ENCODE results near the gene PTPRK.
A peak's percentile ranks its signal among the peaks of the same experiment; 100 is the strongest.

PTPRK gene

DNA sequence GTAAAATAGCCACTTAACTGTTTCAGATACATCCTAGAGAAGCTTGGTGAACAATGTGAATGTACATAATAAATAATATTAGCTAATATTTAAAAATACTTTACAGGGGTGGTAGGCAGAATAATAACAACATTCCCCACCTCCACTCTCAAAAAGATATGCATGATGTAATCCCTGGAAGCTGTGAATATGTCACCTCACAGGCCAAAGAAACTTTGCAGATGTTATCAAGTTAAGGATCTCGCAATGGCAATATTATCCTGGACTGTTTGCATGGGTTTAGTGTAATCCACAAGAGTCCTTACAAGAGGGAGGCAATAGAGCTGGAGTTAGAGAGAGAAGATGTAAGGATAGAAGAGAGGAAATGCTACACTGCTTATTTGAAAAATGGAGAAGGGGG is 7.0 kb upstream of the PTPRK start:
- no peak for DNase-seq (ENCODE audit: low read depth in 2 of 2)
- no peak overlapping the region for H3K4me3 ChIP-seq (replicated peaks in 1 of 2; ENCODE audit: low read depth in 2 of 2, low read length in 2 of 2)
- TF ChIP-seq, protein P1, sequence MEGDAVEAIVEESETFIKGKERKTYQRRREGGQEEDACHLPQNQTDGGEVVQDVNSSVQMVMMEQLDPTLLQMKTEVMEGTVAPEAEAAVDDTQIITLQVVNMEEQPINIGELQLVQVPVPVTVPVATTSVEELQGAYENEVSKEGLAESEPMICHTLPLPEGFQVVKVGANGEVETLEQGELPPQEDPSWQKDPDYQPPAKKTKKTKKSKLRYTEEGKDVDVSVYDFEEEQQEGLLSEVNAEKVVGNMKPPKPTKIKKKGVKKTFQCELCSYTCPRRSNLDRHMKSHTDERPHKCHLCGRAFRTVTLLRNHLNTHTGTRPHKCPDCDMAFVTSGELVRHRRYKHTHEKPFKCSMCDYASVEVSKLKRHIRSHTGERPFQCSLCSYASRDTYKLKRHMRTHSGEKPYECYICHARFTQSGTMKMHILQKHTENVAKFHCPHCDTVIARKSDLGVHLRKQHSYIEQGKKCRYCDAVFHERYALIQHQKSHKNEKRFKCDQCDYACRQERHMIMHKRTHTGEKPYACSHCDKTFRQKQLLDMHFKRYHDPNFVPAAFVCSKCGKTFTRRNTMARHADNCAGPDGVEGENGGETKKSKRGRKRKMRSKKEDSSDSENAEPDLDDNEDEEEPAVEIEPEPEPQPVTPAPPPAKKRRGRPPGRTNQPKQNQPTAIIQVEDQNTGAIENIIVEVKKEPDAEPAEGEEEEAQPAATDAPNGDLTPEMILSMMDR (IDR thresholded peaks at IDR 0.05; ENCODE audit: low read depth, low read length), result no peak

DNA sequence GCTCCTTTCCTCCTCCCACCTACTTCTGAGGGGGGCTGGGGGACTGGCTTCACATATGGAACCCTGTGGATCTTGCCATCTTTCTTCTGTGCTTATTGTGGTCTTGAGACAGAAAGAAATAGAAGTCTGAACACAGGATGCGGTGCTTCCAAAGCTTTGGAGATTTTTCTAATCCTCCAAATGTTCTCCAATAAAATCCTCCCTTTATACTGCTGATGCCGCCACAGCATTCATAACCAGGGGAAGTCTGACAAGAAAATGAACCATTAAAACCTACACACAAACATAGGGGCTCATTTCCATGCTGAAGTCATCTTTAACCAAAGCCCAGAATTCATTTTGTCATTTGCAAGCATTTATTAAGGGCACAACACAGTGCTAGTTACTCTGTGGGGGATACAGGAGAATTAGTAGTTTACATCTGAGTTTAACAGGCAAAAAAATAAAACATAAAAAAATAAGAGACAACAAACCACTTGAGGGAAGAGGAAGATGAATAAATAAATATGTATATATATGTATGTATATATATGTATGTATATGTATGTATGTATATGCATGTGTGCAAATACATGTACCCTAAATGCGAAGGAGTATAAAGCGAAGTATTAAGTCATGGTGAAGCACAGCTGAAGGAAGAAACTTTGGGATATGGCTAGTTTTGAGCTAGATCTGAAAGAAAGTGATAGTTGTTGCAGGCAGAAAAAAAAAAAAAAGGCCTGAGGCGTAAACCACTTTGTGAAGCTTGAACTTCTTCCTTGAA is 5.9 kb upstream of the PTPRK start:
- TF ChIP-seq, protein P1 (IDR thresholded peaks at IDR 0.05; ENCODE audit: low read depth, low read length), result no peak
- no peak for DNase-seq (ENCODE audit: low read depth in 2 of 2)
- no peak overlapping the region for H3K4me3 ChIP-seq (replicated peaks in 1 of 2; ENCODE audit: low read depth in 2 of 2, low read length in 2 of 2)

DNA sequence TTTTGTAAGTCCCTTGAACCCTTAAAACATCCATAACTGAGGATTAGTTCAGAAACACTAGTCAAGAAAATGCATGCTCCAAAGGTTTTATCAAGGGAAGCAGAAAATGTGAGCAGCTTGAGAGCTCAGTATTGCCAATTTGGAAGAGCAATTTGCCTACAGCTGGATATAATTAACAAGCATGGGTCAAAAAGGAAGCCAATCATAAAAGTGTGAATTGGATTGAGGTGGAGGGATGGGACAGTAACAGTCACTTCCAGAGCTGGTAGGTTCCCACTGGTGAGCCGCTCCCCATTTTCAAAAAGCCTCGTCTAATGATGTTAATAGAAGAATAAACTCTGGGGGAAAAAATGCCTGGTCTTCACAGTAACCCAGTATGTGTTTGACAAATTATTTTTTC is 5.0 kb upstream of the PTPRK start:
- H3K4me3 ChIP-seq (replicated peaks in 1 of 2; ENCODE audit: low read depth in 2 of 2, low read length in 2 of 2), result no peak overlapping the region
- TF ChIP-seq, protein P1 (IDR thresholded peaks at IDR 0.05; ENCODE audit: low read depth, low read length), result no peak
- DNase-seq (ENCODE audit: low read depth in 2 of 2), result no peak

DNA sequence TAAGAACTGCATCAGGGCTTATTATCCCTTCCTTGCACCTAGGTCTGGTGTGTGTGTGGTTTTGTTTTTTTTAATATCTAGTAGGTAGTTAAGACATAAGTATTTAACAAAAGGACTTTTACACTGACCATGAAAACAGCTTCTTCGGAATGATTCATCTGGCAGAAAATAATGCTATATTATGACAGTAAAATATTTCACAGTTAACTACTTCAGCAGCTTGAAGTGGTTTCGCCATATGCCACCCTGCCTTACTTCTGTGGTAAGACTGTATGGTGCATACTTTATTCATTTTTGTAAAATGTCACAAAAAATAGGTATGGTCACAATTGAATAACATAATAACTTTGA is 858 bp upstream of the PTPRK start:
- peak overlapping the region; percentile 78 to 87 for H3K4me3 ChIP-seq (replicated peaks in 1 of 2; ENCODE audit: low read depth in 2 of 2, low read length in 2 of 2)
- TF ChIP-seq, protein P1 (IDR thresholded peaks at IDR 0.05; ENCODE audit: low read depth, low read length), result no peak
- DNase-seq (ENCODE audit: low read depth in 2 of 2), result peak; percentile 46 to 76

DNA sequence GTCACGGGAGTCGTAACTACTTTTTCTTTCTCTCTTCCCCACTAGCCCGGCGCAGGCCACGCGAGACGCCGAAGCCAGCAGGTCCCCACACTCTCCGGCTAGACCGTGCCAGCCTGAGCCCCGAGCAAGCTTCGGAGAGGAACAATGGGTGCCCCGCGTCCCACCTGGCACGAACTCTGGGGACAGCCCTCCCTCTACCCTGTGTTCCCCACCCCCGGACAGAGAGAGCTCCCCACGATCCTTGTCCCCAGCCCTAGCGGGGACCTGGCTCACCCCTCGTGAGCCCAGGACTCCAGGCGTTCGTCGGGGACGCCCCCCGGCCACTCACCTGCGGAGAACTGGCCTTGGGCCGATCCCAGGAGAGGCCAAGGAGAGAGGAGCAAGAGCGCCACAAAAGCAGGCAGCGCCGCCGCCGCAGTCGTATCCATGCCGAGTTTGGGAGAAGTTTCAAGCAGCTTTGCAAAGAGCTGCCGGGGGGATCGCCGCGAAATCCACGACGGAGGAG is 416 bp downstream of the PTPRK start:
- peak in 1 of 2 donors; percentile 80 for DNase-seq (ENCODE audit: low read depth in 2 of 2)
- peak overlapping the region; percentile 87 to 96 for H3K4me3 ChIP-seq (replicated peaks in 1 of 2; ENCODE audit: low read depth in 2 of 2, low read length in 2 of 2)
- TF ChIP-seq, protein P1 (IDR thresholded peaks at IDR 0.05; ENCODE audit: low read depth, low read length), result no peak

DNA sequence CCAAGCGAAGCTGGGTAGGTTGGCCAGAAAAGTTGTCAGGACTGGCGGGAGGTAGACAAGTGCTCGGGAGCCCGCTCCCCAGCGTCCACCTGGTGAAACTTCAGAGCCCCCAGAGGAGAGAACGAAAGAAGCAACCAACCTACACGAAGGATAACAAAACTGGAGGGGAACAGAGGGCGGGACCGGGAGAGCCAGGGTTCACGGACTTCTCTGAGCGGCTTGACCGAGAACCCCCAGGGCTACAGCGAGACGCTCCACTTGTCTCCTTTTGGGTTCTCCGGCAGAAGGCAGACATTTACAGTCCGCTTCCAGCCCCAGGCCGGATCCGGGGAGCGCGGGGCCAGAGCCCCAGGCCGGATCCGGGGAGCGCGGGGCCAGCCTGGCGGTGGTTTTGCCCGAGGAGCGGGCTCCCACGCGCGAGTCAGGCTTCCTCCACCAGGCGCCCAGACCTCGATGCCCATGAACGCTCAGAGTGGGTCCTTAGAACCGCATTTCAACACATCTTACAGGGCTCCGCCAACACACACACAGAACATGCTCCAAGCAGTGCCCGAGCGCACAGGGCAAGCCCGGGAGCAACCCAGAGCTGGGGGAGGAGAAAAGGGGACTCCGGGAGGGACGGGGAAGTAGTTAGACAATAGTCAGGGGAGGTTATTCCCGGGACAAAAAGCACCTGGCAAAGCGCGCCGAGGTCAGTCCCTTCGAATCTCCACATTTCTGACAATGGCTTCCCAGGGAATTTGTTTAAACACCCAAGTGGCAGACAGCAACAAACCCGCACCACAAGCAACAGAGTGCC is 1.1 kb downstream of the PTPRK start:
- peak overlapping the region; percentile 87 to 96 for H3K4me3 ChIP-seq (replicated peaks in 1 of 2; ENCODE audit: low read depth in 2 of 2, low read length in 2 of 2)
- TF ChIP-seq, protein P1 (IDR thresholded peaks at IDR 0.05; ENCODE audit: low read depth, low read length), result peak; percentile 14
- DNase-seq (ENCODE audit: low read depth in 2 of 2), result peak; percentile 55 to 63

Data from cardiac fibroblast (primary cell).